Measurements from ENCODE around the gene KLHL25. TPM values are rescaled to one million over a fixed set of nuclear protein-coding genes. Genes with fewer than 3 reads are reported as not detected.

KLHL25 gene
- total RNA-seq, 1 experiment from 2014 or later, result 9.3 TPM

DNA sequence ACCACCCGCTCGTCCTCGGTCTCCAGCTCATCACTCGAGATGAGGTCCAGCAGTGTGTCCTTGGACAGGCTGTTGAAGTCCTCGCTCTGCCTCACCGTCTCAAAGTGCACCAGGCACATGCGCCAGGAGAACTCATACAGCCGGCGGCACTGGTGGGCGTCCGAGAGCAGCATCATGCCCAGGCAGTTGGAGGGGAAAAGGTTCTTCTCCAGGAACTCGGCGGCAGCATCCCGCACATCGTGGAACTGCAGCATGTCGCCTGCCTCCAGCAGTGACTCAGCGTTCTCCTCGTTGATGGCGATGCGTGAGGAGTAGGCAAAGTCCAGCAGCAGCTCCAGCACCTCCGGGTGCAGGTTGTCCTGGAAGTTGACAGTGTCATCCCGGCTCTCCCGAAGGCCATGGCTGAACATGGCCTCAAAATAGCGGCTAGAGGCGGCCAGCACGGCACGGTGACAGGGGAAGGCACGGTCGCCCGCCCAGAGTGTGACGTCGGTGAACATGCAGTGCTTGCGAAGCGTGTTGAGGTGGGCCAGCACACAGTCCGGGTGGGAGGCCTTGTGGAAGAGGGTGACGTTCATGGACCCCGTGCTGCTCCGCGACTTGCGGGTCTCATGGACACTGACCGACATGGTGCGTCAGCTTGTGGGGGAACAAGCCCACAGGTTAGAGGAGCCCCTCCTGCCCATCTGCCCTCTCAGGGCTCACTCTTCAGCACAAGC, 25.4 kb downstream of the KLHL25 start:
- H3K36me3 ChIP-seq, result no peaks in the 10 kb centered on the region
- no peak overlapping the region for H3K4me3 ChIP-seq
- no peak for DNase-seq
- H3K9me3 ChIP-seq, result no peaks in the 10 kb centered on the region
- no peaks in the 10 kb centered on the region for H3K27me3 ChIP-seq

- Histone ChIP-seq H3K27me3 (no peaks in the 10 kb centered on the region), H3K4me3 (no peak overlapping the region), H3K36me3 (no peaks in the 10 kb centered on the region), H3K9me3 (no peaks in the 10 kb centered on the region)
- no peak for DNase-seq
These were observed 26.0 kb downstream of the KLHL25 start for GRCh38 chr15:85768595-85769168.

GRCh38 chr15:85767785-85768529, 26.8 kb downstream of the KLHL25 start:
- DNase-seq, result no peak
- Histone ChIP-seq H3K36me3 (no peaks in the 10 kb centered on the region), H3K27me3 (no peaks in the 10 kb centered on the region), H3K4me3 (no peak overlapping the region), H3K9me3 (no peaks in the 10 kb centered on the region)

- Histone ChIP-seq H3K27me3 (no peaks in the 10 kb centered on the region), H3K9me3 (no peaks in the 10 kb centered on the region), H3K4me3 (no peak overlapping the region), H3K36me3 (no peaks in the 10 kb centered on the region)
- no peak for DNase-seq
These were observed 28.5 kb downstream of the KLHL25 start for GRCh38 chr15:85766001-85766831.

DNA sequence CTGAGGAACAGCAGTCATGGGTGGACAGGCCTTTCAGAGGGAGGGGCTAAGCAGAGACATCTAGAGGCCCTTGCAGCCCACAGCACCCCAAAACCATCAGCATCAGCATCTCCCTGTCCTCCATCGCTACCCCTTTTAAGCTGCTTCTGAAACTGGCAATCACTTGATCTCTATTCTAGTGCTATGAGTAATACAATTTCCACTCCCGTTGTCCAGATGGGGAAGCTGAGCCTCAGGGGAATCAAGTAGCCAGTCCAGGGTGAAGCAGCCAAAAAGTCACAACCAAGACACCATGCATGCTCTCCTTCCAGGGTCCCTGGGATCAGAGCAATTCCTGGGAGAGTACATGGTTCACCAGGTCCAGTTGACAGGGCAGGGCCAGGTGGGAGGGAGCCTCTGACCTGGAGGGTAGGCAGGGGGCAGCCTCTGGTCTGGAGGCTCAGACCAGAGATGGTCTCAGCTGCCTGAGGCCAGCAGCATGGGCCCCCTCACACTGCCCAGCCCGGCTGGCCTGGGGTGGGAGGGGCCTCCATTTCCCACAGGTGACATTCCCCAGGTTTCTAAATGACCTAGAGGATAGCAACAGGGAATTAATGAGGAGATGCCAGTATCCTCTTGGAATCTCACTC, 30.0 kb downstream of the KLHL25 start:
- no peaks in the 10 kb centered on the region; the same call in 1 of the 2 replicates for H3K36me3 ChIP-seq
- H3K4me3 ChIP-seq, result no peak overlapping the region
- no peak for DNase-seq
- H3K9me3 ChIP-seq, result no peaks in the 10 kb centered on the region
- no peaks in the 10 kb centered on the region for H3K27me3 ChIP-seq

GRCh38 chr15:85763673-85764633, 30.8 kb downstream of the KLHL25 start:
- H3K27me3 ChIP-seq, result no peaks in the 10 kb centered on the region
- no peak for DNase-seq

DNA sequence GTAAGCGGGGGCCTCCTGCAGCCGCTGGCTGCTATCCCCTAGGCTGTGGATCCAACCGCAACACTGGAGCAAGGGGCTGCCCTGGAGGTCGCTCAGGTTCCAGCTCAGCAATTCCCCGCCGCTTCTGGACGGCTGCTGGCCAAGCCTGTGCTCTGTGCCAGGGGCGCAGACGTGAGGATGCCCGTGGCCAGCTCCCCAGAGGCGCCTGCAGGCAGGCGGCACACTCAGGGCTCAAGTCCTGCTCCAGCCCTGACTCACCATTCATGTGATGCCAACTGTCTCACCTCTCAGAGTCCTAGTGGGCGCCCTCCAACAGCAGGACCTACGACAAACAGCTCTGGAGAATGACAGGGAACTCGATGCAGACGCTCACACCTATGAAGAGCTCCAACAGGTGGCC, 31.6 kb downstream of the KLHL25 start:
- H3K27me3 ChIP-seq, result no peaks in the 10 kb centered on the region
- DNase-seq, result peak; percentile 43
- H3K4me3 ChIP-seq, result no peak overlapping the region
- H3K36me3 ChIP-seq, result no peaks in the 10 kb centered on the region; the same call in 1 of the 2 replicates
- no peaks in the 10 kb centered on the region for H3K9me3 ChIP-seq

More at GRCh38 chr15:85763673-85764633, 30.8 kb downstream of the KLHL25 start:
- Histone ChIP-seq H3K9me3 (no peaks in the 10 kb centered on the region), H3K36me3 (no peaks in the 10 kb centered on the region; the same call in 1 of the 2 replicates), H3K4me3 (no peak overlapping the region)

GRCh38 chr15:85762756-85763127, 32.0 kb downstream of the KLHL25 start:
- no peak for DNase-seq
- no peaks in the 10 kb centered on the region for H3K27me3 ChIP-seq

DNA sequence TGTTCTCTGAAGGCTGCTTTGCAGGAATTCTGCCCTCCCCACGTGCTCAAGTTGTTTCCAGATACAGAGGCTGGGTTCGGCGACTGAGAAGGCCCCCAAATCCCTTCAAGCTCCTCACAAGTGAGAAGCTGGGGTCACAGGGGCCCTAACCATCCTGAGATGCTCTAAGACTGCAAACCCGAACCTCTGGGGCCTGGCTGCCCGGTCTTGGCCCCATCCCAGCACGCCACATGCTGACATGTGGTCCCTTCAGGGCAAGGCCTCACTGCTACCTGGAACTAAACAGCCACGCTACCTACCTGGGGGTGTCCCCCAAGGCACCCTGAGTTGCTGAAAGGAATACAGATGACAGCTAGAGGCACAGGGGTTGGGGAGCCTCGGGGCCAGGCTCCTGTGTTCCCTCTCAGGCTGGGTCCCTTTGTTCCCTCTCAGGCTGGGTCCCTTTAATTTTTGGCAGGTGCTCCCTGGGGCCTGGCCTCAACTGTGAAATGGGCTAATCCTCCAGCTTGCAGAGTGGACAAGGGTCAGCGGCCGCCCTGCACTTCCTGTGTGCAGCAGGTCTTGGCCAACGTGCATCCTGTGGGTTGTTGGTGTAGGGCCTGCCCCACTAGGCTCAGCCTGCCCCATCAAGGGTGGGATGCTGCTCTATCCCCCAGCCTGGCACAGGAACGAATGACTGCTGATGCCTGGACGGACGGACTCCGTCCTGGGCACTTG, 32.5 kb downstream of the KLHL25 start:
- no peaks in the 10 kb centered on the region for H3K9me3 ChIP-seq
- H3K27me3 ChIP-seq, result no peaks in the 10 kb centered on the region
- DNase-seq, result no peak
- no peaks in the 10 kb centered on the region; the same call in 1 of the 2 replicates for H3K36me3 ChIP-seq
- H3K4me3 ChIP-seq, result no peak overlapping the region

More at GRCh38 chr15:85762756-85763127, 32.0 kb downstream of the KLHL25 start:
- H3K4me3 ChIP-seq, result no peak overlapping the region
- no peaks in the 10 kb centered on the region; the same call in 1 of the 2 replicates for H3K36me3 ChIP-seq
- no peaks in the 10 kb centered on the region for H3K9me3 ChIP-seq

DNA sequence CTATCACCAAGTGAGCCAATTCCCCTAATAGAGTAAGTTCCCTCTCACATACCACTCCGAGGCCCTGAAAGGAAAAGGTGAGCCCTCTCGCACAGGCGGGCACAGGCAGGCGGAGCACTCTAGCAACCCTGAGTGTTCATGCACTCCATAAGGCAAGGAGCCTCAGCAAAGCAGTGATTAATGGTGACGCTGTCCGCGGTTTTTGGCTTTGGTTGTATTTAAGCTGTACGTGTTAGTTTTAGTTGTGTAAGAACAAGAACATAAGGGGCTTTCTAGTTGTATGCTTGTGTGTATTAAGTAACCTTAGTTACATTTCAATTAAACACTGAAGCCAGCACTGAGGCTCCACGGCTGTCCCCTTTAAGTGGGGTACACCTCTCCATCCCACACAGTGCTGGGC, 33.1 kb downstream of the KLHL25 start:
- DNase-seq, result peak; percentile 67
- H3K36me3 ChIP-seq, result no peaks in the 10 kb centered on the region; the same call in 1 of the 2 replicates

GRCh38 chr15:85760531-85761371, 34.0 kb downstream of the KLHL25 start:
- no peak overlapping the region for H3K4me3 ChIP-seq
- no peaks in the 10 kb centered on the region; the same call in 1 of the 2 replicates for H3K36me3 ChIP-seq
- no peaks in the 10 kb centered on the region for H3K27me3 ChIP-seq
- no peak for DNase-seq
- no peaks in the 10 kb centered on the region for H3K9me3 ChIP-seq

More for the DNA sequence above, 33.1 kb downstream of the KLHL25 start:
- H3K9me3 ChIP-seq, result no peaks in the 10 kb centered on the region
- no peaks in the 10 kb centered on the region for H3K27me3 ChIP-seq
- no peak overlapping the region for H3K4me3 ChIP-seq

GRCh38 chr15:85760049-85760448, 34.7 kb downstream of the KLHL25 start:
- no peak for DNase-seq
- Histone ChIP-seq H3K4me3 (no peak overlapping the region), H3K27me3 (no peaks in the 10 kb centered on the region), H3K36me3 (no peaks in the 10 kb centered on the region; the same call in 1 of the 2 replicates), H3K9me3 (no peaks in the 10 kb centered on the region)

DNA sequence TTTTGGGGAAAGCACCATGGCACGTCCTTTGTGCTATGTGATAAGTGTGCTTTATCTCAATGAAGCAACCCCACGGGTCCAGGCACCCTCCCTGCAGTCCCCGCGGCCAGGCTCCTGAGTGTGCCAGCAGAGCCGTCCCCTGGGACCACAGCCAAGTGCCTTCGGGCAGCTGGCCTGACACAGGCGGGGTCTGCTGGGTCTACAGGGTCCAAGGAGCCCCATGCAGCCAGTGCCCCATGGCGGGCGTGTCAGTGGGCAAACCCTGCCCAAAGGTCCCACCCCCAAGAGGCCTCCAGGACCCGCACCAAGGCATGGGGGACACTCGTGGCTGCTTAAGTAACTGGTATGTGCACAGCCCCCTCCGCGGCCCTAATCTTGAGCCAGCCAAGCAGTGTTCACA, 35.3 kb downstream of the KLHL25 start:
- Histone ChIP-seq H3K4me3 (no peak overlapping the region), H3K36me3 (no peaks in the 10 kb centered on the region; the same call in 1 of the 2 replicates), H3K9me3 (no peaks in the 10 kb centered on the region), H3K27me3 (no peaks in the 10 kb centered on the region)
- no peak for DNase-seq

DNA sequence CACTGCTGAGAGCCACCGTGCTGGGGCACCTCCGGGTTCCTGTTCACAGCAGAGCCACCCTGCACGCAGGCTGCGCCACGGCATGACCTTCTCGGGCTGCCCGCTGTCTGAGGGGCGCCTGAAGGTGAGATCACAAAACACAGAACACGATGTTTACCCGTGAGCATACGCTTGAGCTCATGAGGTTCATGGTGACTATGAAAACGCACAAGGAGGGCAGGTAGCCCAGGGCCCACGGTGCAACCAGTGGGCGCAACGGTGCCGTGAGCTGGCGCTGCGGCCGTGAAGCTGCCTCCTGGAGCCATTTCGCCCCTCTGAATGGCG, 36.1 kb downstream of the KLHL25 start:
- Histone ChIP-seq H3K27me3 (no peaks in the 10 kb centered on the region), H3K4me3 (no peak overlapping the region), H3K36me3 (no peaks in the 10 kb centered on the region; the same call in 1 of the 2 replicates), H3K9me3 (no peaks in the 10 kb centered on the region)
- no peak for DNase-seq

Data from MG63 (cell line).